CD8-positive, alpha-beta memory T cell (primary cell): Measurements from ENCODE around the gene EPYC. TPM values are rescaled to one million over a fixed set of nuclear protein-coding genes. Genes with fewer than 3 reads are reported as not detected.

Source experiments
- CTCF ChIA-PET: fragments of 350-600 bp; sonication (Branson Sonifier 250); formaldehyde crosslinking; loops from one replicate; lab custom pipeline; 2021; ENCODE audit warnings: antibody characterized with exemption; lab: Charles Lee
- POLR2A ChIA-PET: fragments of 350-600 bp; sonication (Branson Sonifier 250); formaldehyde crosslinking; loops from one replicate; lab custom pipeline; 2021; ENCODE audit warnings: antibody characterized with exemption; lab: Charles Lee
- DNase-seq, 5 donors: peaks; one replicate each; pipeline versions ENCODE4 v3.0.0 to v3.0.0-alpha.2; 2020 to 2022; ENCODE audit warnings: mixed read lengths in 1 of 5
- H3K27ac ChIP-seq: one replicate; pipeline ENCODE4 v1.7.0; 2013; ENCODE audit warnings: low read depth, mild to moderate bottlenecking, low read length, moderate library complexity
- H3K27me3 ChIP-seq: 2 replicates; pipeline ENCODE4 v1.7.0; 2013; ENCODE audit warnings: low read length, mild to moderate bottlenecking; ENCODE audit not compliant: insufficient read depth, poor library complexity, severe bottlenecking
- H3K36me3 ChIP-seq: 2 replicates; pipeline ENCODE4 v1.7.0; 2013; ENCODE audit warnings: mild to moderate bottlenecking, low read length, moderate library complexity; ENCODE audit not compliant: insufficient read depth
- H3K4me1 ChIP-seq: 2 replicates; pipeline ENCODE4 v1.7.0; 2013; ENCODE audit warnings: mild to moderate bottlenecking, low read length, moderate library complexity; ENCODE audit not compliant: insufficient read depth
- H3K4me3 ChIP-seq: 2 replicates; pipeline ENCODE4 v1.7.0; 2013; ENCODE audit warnings: mild to moderate bottlenecking, low read length
- H3K9me3 ChIP-seq: 2 replicates; pipeline ENCODE4 v1.7.0; 2013; ENCODE audit warnings: mild to moderate bottlenecking, low read length
- H3K27ac Mint-ChIP-seq, 8 donors: one replicate each; pipeline ENCODE4 v1.8.0; 2020 to 2021; ENCODE audit warnings: mixed read lengths in 8 of 8, mild to moderate bottlenecking in 6 of 8, inconsistent platforms in 3 of 8, moderate library complexity in 3 of 8
- H3K27me3 Mint-ChIP-seq, 2 donors: one replicate each; pipeline ENCODE4 v1.8.0; 2020 to 2021; ENCODE audit warnings: mixed read lengths in 2 of 2, mild to moderate bottlenecking in 1 of 2, moderate library complexity in 1 of 2
- H3K36me3 Mint-ChIP-seq, 3 donors: one replicate each; pipeline ENCODE4 v1.8.0; 2020 to 2021; ENCODE audit warnings: mixed read lengths in 3 of 3, inconsistent platforms in 1 of 3, mild to moderate bottlenecking in 1 of 3
- H3K4me1 Mint-ChIP-seq, 3 donors: one replicate each; pipeline ENCODE4 v1.8.0; 2020 to 2021; ENCODE audit warnings: mixed read lengths in 3 of 3, inconsistent platforms in 1 of 3, mild to moderate bottlenecking in 1 of 3
- H3K4me3 Mint-ChIP-seq, 7 donors: one replicate each; pipeline ENCODE4 v1.8.0; 2020 to 2021; ENCODE audit warnings: mixed read lengths in 7 of 7, mild to moderate bottlenecking in 6 of 7, moderate library complexity in 4 of 7, inconsistent platforms in 2 of 7
- H3K9me3 Mint-ChIP-seq, 5 donors: one replicate each; pipeline ENCODE4 v1.8.0; 2020 to 2022; ENCODE audit warnings: mixed read lengths in 5 of 5, mild to moderate bottlenecking in 3 of 5, moderate library complexity in 2 of 5, inconsistent platforms in 1 of 5
- polyA plus RNA-seq: library from polyadenylated mRNA; unstranded; fragments of 300-500 nt; fragmentation: Illumina TruSeq; gene quantifications from one replicate; pipeline ENCODE4 v1.2.3, GENCODE V29; 2021
- total RNA-seq, 2 experiments: library from RNA; stranded (reverse); gene quantifications; one replicate each; pipeline ENCODE4 v1.2.3, GENCODE V29; 2021

The EPYC gene
- total and polyA plus RNA-seq, 3 experiments from 2014 or later: not detected

DNA sequence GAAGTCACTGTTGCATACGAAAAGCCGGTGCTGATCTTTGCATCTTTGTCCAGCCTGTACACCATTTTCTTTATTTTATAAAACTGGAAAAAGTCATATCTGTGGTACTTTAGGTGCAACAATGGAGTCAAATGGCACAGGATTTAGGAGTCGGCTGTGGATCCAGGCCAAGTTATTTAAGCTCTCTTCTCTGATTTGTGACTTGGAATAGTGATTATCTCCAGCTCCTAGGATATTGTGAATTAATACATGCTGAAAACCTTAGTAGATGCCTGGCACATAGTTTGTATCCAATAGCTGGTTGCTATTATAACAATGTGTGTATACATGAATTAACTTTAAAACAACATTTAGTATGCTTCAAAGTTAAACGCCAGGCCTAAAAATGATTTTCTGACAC, 43.6 kb downstream of the EPYC start:
- no peaks in the 10 kb centered on the region for H3K9me3 Mint-ChIP-seq
- Histone ChIP-seq H3K36me3 (no peaks in the 10 kb centered on the region), H3K4me3 (no peak overlapping the region), H3K4me1 (no peaks in the 10 kb centered on the region), H3K9me3 (no peaks in the 10 kb centered on the region), H3K27ac (no peak overlapping the region), H3K27me3 (no peaks in the 10 kb centered on the region)
- CTCF ChIA-PET: interaction anchor here (1.0 kb wide), 1 partner anchor 13 kb away, joined by 3 read pairs; no protein-coding TSS in a partner anchor
- H3K4me1 Mint-ChIP-seq: no peaks in the 10 kb centered on the region
- no peak overlapping the region for H3K4me3 Mint-ChIP-seq
- no peaks in the 10 kb centered on the region for H3K36me3 Mint-ChIP-seq
- DNase-seq: no peak
- no peak overlapping the region for H3K27ac Mint-ChIP-seq
- peaks cover 0 to 4% of the 10 kb centered on the region in 2 donors for H3K27me3 Mint-ChIP-seq
- POLR2A ChIA-PET: no interaction called here

- Mint-ChIP-seq H3K36me3 (no peaks in the 10 kb centered on the region), H3K4me1 (no peaks in the 10 kb centered on the region), H3K4me3 (no peak overlapping the region), H3K27ac (no peak overlapping the region), H3K9me3 (no peaks in the 10 kb centered on the region), H3K27me3 (peaks cover 0 to 4% of the 10 kb centered on the region in 2 donors)
- POLR2A ChIA-PET: no interaction called here
- Histone ChIP-seq H3K27ac (no peak overlapping the region), H3K27me3 (no peaks in the 10 kb centered on the region), H3K36me3 (no peaks in the 10 kb centered on the region), H3K4me3 (no peak overlapping the region), H3K4me1 (no peaks in the 10 kb centered on the region), H3K9me3 (no peaks in the 10 kb centered on the region)
- no peak for DNase-seq
- CTCF ChIA-PET: interaction anchor here (1.6 kb wide), 1 partner anchor 10 kb away, joined by 5 read pairs; no protein-coding TSS in a partner anchor
Measured at GRCh38 chr12:90959538-90960139, 45.1 kb downstream of the EPYC start.

GRCh38 chr12:90959032-90959431, 45.7 kb downstream of the EPYC start:
- Histone ChIP-seq H3K27ac (no peak overlapping the region), H3K36me3 (no peaks in the 10 kb centered on the region), H3K27me3 (no peaks in the 10 kb centered on the region), H3K9me3 (no peaks in the 10 kb centered on the region), H3K4me1 (no peaks in the 10 kb centered on the region), H3K4me3 (no peak overlapping the region)
- ChIA-PET CTCF (interaction anchor here (1.6 kb wide), 1 partner anchor 11 kb away, joined by 5 read pairs; no protein-coding TSS in a partner anchor), POLR2A (no interaction called here)
- Mint-ChIP-seq H3K27me3 (peaks cover 0 to 3% of the 10 kb centered on the region in 2 donors), H3K4me1 (no peaks in the 10 kb centered on the region), H3K4me3 (no peak overlapping the region), H3K27ac (no peak overlapping the region), H3K9me3 (no peaks in the 10 kb centered on the region), H3K36me3 (no peaks in the 10 kb centered on the region)
- no peak for DNase-seq

DNA sequence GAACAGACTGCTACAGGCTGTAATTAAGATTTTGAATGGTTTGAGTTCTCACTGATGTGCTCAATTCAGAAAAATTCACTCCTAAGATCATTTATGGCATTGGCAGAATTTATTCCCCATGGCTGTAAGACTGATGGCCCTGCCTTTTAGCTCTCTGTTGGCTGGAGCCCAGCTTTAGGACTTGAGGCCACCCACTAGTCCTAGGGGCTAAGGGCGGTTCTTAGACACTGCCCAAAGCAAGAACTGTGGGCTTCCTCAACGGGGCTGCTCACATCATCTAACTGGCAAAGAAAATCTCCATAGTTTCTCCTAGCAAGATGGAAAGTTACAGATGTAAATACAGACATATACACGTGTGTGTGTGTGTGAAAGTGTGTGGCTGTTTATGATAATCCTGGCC, 46.4 kb downstream of the EPYC start:
- no peak overlapping the region for H3K27ac Mint-ChIP-seq
- no peaks in the 10 kb centered on the region for H3K4me1 Mint-ChIP-seq
- Histone ChIP-seq H3K36me3 (no peaks in the 10 kb centered on the region), H3K27ac (no peak overlapping the region), H3K27me3 (no peaks in the 10 kb centered on the region), H3K9me3 (no peaks in the 10 kb centered on the region), H3K4me3 (no peak overlapping the region), H3K4me1 (no peaks in the 10 kb centered on the region)
- POLR2A ChIA-PET: no interaction called here
- no peaks in the 10 kb centered on the region for H3K9me3 Mint-ChIP-seq
- CTCF ChIA-PET: interaction anchor here (1.6 kb wide), 1 partner anchor 11 kb away, joined by 5 read pairs; no protein-coding TSS in a partner anchor
- DNase-seq: no peak
- peaks cover 0 to 3% of the 10 kb centered on the region in 2 donors for H3K27me3 Mint-ChIP-seq
- H3K36me3 Mint-ChIP-seq: no peaks in the 10 kb centered on the region
- H3K4me3 Mint-ChIP-seq: no peak overlapping the region

GRCh38 chr12:90954921-90955320, 49.9 kb downstream of the EPYC start, which contains the start of gene CCER1:
Gene CCER1 (minus strand): TSS chr12:90955176. CDS start chr12:90954742, 434 bp downstream.
- Histone ChIP-seq H3K4me1 (no peaks in the 10 kb centered on the region), H3K36me3 (no peaks in the 10 kb centered on the region), H3K9me3 (no peaks in the 10 kb centered on the region), H3K4me3 (no peak within 1 kb of the TSS), H3K27me3 (no peaks in the 10 kb centered on the region), H3K27ac (no peak within 1 kb of the TSS)
- no peaks in the 10 kb centered on the region for H3K9me3 Mint-ChIP-seq
- CTCF ChIA-PET: no interaction called here
- no peak within 1 kb of the TSS for H3K4me3 Mint-ChIP-seq
- no peaks in the 10 kb centered on the region for H3K27me3 Mint-ChIP-seq
- no peak within 1 kb of the TSS for H3K27ac Mint-ChIP-seq
- DNase-seq: no peak
- no peaks in the 10 kb centered on the region for H3K4me1 Mint-ChIP-seq
- no peaks in the 10 kb centered on the region for H3K36me3 Mint-ChIP-seq
- POLR2A ChIA-PET: no interaction called here

DNA sequence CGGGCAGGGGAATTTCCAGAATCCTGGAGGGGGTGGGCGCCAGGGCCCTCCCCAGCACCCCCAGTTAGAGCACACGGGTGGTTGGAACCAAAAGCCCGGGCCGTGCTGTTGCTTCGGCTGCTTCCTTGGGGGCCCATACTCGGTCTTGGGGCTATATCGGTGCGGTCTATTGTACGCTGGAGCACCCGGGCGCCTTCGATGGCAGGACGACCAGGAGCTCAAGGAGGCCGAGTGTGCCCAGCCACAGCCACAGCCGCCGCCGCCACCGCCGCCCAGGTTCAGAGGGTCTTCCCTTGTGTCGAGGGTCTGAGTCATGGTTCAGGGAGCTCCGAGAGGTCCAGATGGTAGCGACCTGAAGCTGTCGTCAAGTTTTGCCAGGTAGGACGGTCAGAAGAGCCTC, 50.3 kb downstream of the EPYC start:
- Mint-ChIP-seq H3K9me3 (no peaks in the 10 kb centered on the region), H3K27me3 (no peaks in the 10 kb centered on the region), H3K36me3 (no peaks in the 10 kb centered on the region), H3K4me1 (no peaks in the 10 kb centered on the region), H3K4me3 (no peak overlapping the region), H3K27ac (no peak overlapping the region)
- Histone ChIP-seq H3K36me3 (no peaks in the 10 kb centered on the region), H3K4me3 (no peak overlapping the region), H3K27ac (no peak overlapping the region), H3K27me3 (no peaks in the 10 kb centered on the region), H3K9me3 (no peaks in the 10 kb centered on the region), H3K4me1 (no peaks in the 10 kb centered on the region)
- CTCF ChIA-PET: no interaction called here
- POLR2A ChIA-PET: no interaction called here
- DNase-seq: no peak

- Mint-ChIP-seq H3K4me1 (no peaks in the 10 kb centered on the region), H3K4me3 (no peak overlapping the region), H3K9me3 (no peaks in the 10 kb centered on the region), H3K36me3 (no peaks in the 10 kb centered on the region), H3K27me3 (no peaks in the 10 kb centered on the region), H3K27ac (no peak overlapping the region)
- H3K4me3 ChIP-seq: no peak overlapping the region
- DNase-seq: no peak
- H3K27me3 ChIP-seq: no peaks in the 10 kb centered on the region
- H3K4me1 ChIP-seq: no peaks in the 10 kb centered on the region
- no peaks in the 10 kb centered on the region for H3K9me3 ChIP-seq
- POLR2A ChIA-PET: no interaction called here
- CTCF ChIA-PET: no interaction called here
- H3K27ac ChIP-seq: no peak overlapping the region
- H3K36me3 ChIP-seq: no peaks in the 10 kb centered on the region
Measured at GRCh38 chr12:90953956-90954421, 50.8 kb downstream of the EPYC start.

- no peaks in the 10 kb centered on the region for H3K9me3 Mint-ChIP-seq
- ChIA-PET CTCF (no interaction called here), POLR2A (no interaction called here)
- H3K4me1 Mint-ChIP-seq: no peaks in the 10 kb centered on the region
- peaks cover 0 to 5% of the 10 kb centered on the region in 2 donors for H3K27me3 Mint-ChIP-seq
- H3K4me3 Mint-ChIP-seq: no peak overlapping the region
- Histone ChIP-seq H3K9me3 (no peaks in the 10 kb centered on the region), H3K4me1 (no peaks in the 10 kb centered on the region), H3K27me3 (no peaks in the 10 kb centered on the region), H3K4me3 (no peak overlapping the region), H3K27ac (no peak overlapping the region), H3K36me3 (no peaks in the 10 kb centered on the region)
- DNase-seq: no peak
- no peaks in the 10 kb centered on the region for H3K36me3 Mint-ChIP-seq
- H3K27ac Mint-ChIP-seq: no peak overlapping the region
Measured at GRCh38 chr12:90951432-90952105, 53.2 kb downstream of the EPYC start.
